NT2/D1 (cell line): Measurements from ENCODE around the gene GPA33.
A peak's percentile ranks its signal among the peaks of the same experiment; 100 is the strongest.

Experiments used
- DNase-seq: peaks from one replicate; pipeline ENCODE4 v3.0.0-alpha.2; 2011; ENCODE audit warnings: low read depth, low spot score
- H3K27me3 ChIP-seq: 2 replicates; pipeline ENCODE4 v1.6.0; 2011; ENCODE audit warnings: mild to moderate bottlenecking; ENCODE audit not compliant: insufficient read length, insufficient read depth
- H3K36me3 ChIP-seq: 2 replicates; pipeline ENCODE4 v1.6.1; 2011; ENCODE audit warnings: mild to moderate bottlenecking, low read length, mixed read lengths; ENCODE audit not compliant: insufficient read depth, insufficient read length
- H3K4me1 ChIP-seq: 2 replicates; pipeline ENCODE4 v1.5.1; 2011; ENCODE audit not compliant: insufficient read depth, insufficient read length
- H3K4me3 ChIP-seq: 2 replicates; pipeline ENCODE4 v1.5.1; 2011; ENCODE audit warnings: low read depth; ENCODE audit not compliant: insufficient read length
- H3K9ac ChIP-seq: 2 replicates; pipeline ENCODE4 v1.6.0; 2011; ENCODE audit warnings: low read depth; ENCODE audit not compliant: insufficient read length
- H3K9me3 ChIP-seq: 2 replicates; pipeline ENCODE4 v1.5.1; 2011; ENCODE audit warnings: mild to moderate bottlenecking, low read length; ENCODE audit not compliant: insufficient read depth
- SUZ12 ChIP-seq: IDR thresholded peaks from 2 replicates; pipeline ENCODE4 v1.6.1; 2011; ENCODE audit not compliant: insufficient read length, insufficient read depth; ENCODE audit errors: extremely low read depth
- YY1 ChIP-seq: IDR thresholded peaks from 2 replicates; pipeline ENCODE4 v1.6.1; 2011; ENCODE audit not compliant: insufficient read length, insufficient read depth
- ZNF274 ChIP-seq: IDR thresholded peaks from 2 replicates; pipeline ENCODE4 v1.6.1; 2011; ENCODE audit warnings: mild to moderate bottlenecking, low read depth, low read length

The GPA33 gene, protein sequence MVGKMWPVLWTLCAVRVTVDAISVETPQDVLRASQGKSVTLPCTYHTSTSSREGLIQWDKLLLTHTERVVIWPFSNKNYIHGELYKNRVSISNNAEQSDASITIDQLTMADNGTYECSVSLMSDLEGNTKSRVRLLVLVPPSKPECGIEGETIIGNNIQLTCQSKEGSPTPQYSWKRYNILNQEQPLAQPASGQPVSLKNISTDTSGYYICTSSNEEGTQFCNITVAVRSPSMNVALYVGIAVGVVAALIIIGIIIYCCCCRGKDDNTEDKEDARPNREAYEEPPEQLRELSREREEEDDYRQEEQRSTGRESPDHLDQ

DNA sequence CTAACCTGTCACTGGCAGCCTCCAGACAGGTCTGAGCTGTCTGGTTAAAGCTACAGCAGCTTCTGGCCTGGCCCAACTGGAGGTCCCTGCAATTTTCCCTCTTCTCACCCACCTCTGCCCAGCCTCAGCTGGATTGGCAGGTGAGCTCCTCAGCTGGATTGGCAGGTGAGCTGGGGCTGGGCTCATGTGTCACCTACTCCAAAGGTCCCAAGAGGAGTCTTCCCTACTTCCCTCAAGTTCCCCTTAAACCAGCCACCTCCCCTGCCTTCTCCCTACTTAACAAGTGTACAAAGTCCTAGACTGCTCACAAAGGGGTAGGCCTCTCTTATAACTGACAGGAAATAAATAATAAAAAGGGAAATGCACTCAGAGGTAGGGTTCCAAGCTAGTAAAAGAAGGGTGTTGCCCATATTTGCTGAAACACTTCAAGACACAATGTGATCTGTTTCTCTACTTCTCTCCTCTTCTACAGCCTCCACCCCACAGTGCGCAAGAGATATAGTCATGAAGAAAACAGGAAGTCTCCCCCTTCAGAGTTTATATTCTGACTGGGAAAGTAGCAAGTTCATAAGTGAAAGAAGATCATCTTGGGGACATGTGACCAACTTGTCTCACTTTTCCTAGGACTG lies at the start of gene GPA33:
Gene GPA33, minus strand, starts transcription at position 64 of the 629 bp plus-strand sequence. CDS start 90 bp downstream, outside the sequence.
- DNase-seq: no peak
- Histone ChIP-seq H3K4me3 (no peak within 1 kb of the TSS), H3K27me3 (no peaks in the 10 kb centered on the region), H3K9me3 (peaks cover 10% of the 10 kb centered on the region), H3K9ac (no peak within 1 kb of the TSS), H3K4me1 (peaks cover 13% of the 10 kb centered on the region), H3K36me3 (no peaks in the 10 kb centered on the region)
- TF ChIP-seq SUZ12 (no peak), YY1 (no peak), ZNF274 (no peak)

DNA sequence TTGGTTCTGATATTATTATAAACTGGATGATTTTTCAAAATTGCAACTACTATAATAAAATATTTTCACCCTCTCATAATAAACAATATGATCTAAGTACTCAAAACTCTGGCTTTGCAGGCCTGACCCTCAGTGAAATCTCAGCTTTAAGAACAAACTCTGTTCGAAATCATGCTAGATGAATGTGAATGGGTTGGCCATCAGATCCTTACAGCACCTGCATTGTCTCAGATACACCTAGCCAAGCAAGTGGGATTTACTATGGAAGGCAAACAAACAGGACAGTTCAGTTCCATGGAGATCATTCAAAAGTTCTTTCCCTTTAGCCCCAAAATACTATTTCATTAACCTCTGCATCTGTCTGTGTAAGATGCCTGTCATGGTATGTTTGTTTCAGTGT lies 48.5 kb upstream of the GPA33 start:
- H3K36me3 ChIP-seq: no peaks in the 10 kb centered on the region
- no peak overlapping the region for H3K9ac ChIP-seq
- no peak overlapping the region for H3K4me3 ChIP-seq
- H3K27me3 ChIP-seq: no peaks in the 10 kb centered on the region
- peaks cover 12% of the 10 kb centered on the region for H3K4me1 ChIP-seq
- no peak for DNase-seq
- peaks cover 9% of the 10 kb centered on the region; the same call in 1 of the 2 replicates for H3K9me3 ChIP-seq
- TF ChIP-seq SUZ12: no peak
- no peak for TF ChIP-seq ZNF274
- TF ChIP-seq YY1: no peak

DNA sequence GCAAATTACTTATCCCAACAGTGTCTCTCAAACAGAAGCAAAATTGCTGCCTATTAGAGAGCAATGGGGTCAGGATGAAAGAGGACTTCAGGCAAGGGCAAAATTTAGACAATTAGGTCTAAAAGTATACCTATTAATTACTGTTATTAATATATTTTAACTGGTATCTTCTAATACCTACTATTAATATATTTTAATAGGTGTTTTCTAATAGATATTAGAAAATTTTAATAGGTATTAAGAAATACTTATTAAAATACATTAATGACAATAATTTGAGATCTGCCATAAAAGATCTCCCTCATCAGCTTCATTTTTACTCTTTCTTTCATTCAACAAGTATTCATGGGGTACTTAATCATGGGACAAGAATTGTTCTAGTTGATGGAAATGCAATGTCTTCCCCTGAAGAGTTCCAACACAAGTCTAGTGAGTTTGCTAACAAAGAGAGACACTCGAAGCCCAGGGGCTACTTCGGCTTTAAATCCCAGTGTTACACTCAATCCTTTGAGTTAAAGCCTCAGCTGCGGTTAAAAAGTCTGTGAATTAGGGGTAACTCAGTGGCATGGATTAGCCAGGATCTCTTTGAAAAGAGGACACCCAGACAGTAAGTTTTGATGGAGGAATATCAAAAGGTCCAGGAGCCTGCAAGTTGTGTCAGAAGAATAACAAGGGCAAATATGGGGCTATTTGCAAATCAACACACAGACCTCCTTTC lies 47.8 kb upstream of the GPA33 start:
- H3K27me3 ChIP-seq: no peaks in the 10 kb centered on the region
- H3K9me3 ChIP-seq: peaks cover 9% of the 10 kb centered on the region; the same call in 1 of the 2 replicates
- H3K4me3 ChIP-seq: no peak overlapping the region
- peak; percentile 39 for DNase-seq
- no peak for TF ChIP-seq ZNF274
- no peak for TF ChIP-seq YY1
- TF ChIP-seq SUZ12: no peak
- H3K36me3 ChIP-seq: no peaks in the 10 kb centered on the region
- peaks cover 12% of the 10 kb centered on the region for H3K4me1 ChIP-seq
- peak overlapping the region; percentile 4 for H3K9ac ChIP-seq

DNA sequence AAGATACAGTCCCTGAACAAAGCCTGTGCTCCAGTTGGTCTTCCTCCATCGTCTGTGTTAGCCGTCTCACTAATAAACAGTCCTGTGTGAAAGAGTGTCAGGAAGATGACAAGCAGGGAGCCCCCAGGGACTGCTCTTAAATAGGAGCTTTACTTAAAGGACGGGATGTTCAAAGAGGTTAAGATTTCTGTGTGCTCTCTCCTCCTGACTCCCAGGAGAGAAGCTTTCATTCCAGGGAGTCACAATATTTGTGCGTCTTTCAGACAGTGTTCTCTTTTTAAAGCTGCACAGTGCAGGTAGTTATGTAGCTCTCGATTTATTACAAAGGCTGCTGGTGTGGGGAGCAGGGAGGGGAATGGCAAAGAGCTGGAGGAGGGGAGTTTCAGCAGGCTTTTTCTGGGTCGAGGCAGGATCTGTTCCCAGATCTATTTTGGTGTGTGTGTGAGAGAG lies 47.2 kb upstream of the GPA33 start:
- Histone ChIP-seq H3K4me1 (peaks cover 12% of the 10 kb centered on the region), H3K36me3 (no peaks in the 10 kb centered on the region), H3K9ac (no peak overlapping the region), H3K4me3 (no peak overlapping the region), H3K9me3 (peaks cover 9% of the 10 kb centered on the region; the same call in 1 of the 2 replicates), H3K27me3 (no peaks in the 10 kb centered on the region)
- no peak for DNase-seq
- no peak for TF ChIP-seq SUZ12
- TF ChIP-seq YY1: no peak
- TF ChIP-seq ZNF274: no peak

DNA sequence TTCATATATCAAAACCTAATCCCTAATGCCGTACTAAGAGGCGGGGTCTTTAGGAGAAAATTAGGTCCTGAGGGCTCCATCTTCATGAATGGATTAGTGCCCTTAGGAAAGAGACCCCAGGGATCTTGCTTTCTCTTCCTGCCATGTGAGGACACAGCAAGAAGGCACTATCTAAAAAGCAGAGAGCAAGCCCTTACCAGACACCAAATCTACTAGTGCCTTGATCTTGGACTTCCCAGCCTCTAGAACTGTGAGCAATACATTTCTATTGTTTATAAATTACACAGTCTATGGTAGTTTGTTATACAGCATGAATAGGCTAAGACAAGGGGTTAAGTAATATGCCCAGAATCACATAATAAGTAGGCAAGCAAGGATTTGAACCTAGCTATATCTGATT lies 46.6 kb upstream of the GPA33 start:
- peaks cover 9% of the 10 kb centered on the region; the same call in 1 of the 2 replicates for H3K9me3 ChIP-seq
- no peaks in the 10 kb centered on the region for H3K27me3 ChIP-seq
- H3K4me3 ChIP-seq: no peak overlapping the region
- peaks cover 12% of the 10 kb centered on the region for H3K4me1 ChIP-seq
- H3K9ac ChIP-seq: no peak overlapping the region
- TF ChIP-seq YY1 (no peak), ZNF274 (no peak), SUZ12 (no peak)
- no peak for DNase-seq
- no peaks in the 10 kb centered on the region for H3K36me3 ChIP-seq

DNA sequence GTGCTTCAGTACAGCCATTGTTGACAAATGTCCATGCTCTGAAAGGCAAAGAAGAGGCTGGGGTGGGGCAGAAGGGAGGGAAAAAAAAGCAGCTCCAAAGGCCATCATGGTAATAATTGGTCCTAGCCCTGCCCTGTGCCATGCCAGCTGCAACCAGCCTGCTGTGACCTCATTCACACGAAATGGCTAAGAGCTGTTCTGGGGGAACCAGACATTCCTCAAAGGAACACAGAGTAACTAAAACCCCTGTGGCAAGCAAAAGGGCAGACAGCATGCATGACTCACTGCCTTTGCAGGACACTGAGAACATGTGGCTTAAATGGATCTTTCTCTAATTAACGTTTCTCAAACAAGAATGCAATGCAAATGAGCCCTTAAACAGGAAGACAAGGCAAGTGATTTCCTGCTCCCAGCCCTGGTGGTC lies 46.0 kb upstream of the GPA33 start:
- Histone ChIP-seq H3K9ac (no peak overlapping the region), H3K4me1 (peaks cover 12% of the 10 kb centered on the region), H3K4me3 (no peak overlapping the region), H3K36me3 (no peaks in the 10 kb centered on the region), H3K9me3 (peaks cover 9% of the 10 kb centered on the region; the same call in 1 of the 2 replicates), H3K27me3 (no peaks in the 10 kb centered on the region)
- no peak for TF ChIP-seq YY1
- no peak for TF ChIP-seq ZNF274
- no peak for TF ChIP-seq SUZ12
- DNase-seq: peak; percentile 87
